ENCODE data around the gene PAX6.

DNA sequence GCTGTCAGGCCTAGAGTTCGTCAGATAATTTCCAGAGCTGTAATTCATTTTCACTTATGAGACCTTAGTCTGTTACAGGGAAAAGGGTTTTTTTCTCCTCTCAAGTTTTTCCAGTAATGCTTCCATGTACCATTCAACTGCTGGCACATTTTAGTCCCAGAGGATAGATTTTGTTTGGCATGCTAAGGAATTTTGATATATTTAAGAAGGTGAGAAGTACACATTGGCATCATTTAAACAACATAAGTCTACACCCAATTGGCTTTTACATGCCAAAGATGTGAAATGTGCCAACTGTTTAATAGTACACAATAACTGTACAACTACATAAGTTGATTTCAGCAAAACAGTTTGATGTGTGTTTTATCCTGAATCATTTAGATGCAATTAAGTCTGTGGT is 71.0 kb downstream of the PAX6 start:
- no peak for TF ChIP-seq EZH2 (IDR thresholded peaks at IDR 0.05; ENCODE audit: low read length, unreplicated experiment)
- TF ChIP-seq, protein P1, sequence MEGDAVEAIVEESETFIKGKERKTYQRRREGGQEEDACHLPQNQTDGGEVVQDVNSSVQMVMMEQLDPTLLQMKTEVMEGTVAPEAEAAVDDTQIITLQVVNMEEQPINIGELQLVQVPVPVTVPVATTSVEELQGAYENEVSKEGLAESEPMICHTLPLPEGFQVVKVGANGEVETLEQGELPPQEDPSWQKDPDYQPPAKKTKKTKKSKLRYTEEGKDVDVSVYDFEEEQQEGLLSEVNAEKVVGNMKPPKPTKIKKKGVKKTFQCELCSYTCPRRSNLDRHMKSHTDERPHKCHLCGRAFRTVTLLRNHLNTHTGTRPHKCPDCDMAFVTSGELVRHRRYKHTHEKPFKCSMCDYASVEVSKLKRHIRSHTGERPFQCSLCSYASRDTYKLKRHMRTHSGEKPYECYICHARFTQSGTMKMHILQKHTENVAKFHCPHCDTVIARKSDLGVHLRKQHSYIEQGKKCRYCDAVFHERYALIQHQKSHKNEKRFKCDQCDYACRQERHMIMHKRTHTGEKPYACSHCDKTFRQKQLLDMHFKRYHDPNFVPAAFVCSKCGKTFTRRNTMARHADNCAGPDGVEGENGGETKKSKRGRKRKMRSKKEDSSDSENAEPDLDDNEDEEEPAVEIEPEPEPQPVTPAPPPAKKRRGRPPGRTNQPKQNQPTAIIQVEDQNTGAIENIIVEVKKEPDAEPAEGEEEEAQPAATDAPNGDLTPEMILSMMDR (conservative IDR thresholded peaks at IDR 0.05; ENCODE audit: low read depth, low read length), result no peak
- TF ChIP-seq EZH2phosphoT487 (IDR thresholded peaks at IDR 0.05; ENCODE audit: borderline replicate concordance, low read length), result no peak
